ENCODE measurements around the gene BFSP2.

The BFSP2 gene

GRCh38 chr3:133400006-133400515 lies at the start of gene BFSP2:
Gene BFSP2, plus strand, starts transcription at chr3:133400056. Its CDS starts 28 bp downstream, at chr3:133400084.
- Histone ChIP-seq H3K4me1 (ENCODE audit: low read length) (peaks cover 5% of the 10 kb centered on the region), H3K9ac (ENCODE audit: low read length) (no peak within 1 kb of the TSS), H3K27ac (ENCODE audit: low read length) (no peak within 1 kb of the TSS), H3K9me2 (replicated peaks; ENCODE audit: insufficient read depth, low read length) (no peaks in the 10 kb centered on the region), H3K9me3 (replicated peaks; ENCODE audit: insufficient read depth, low read length) (no peaks in the 10 kb centered on the region), H2AFZ (ENCODE audit: low read length) (no peak within 1 kb of the TSS), H3K27me3 (replicated peaks; ENCODE audit: insufficient read depth, low read length) (no peaks in the 10 kb centered on the region), H3K4me3 (ENCODE audit: low read length) (no peak within 1 kb of the TSS), H3K36me3 (replicated peaks; ENCODE audit: insufficient read depth, low read length) (no peaks in the 10 kb centered on the region), H3F3A (ENCODE audit: insufficient read depth, low read length) (no peaks in the 10 kb centered on the region), H3K79me2 (ENCODE audit: low read length) (no peaks in the 10 kb centered on the region), H4K20me1 (ENCODE audit: insufficient read depth, low read length) (no peaks in the 10 kb centered on the region), H3K4me2 (ENCODE audit: low read depth, low read length) (no peak within 1 kb of the TSS)
- TF ChIP-seq EZH2 (optimal IDR thresholded peaks at IDR 0.05; ENCODE audit: low read depth, low read length): no peak
- TF ChIP-seq CTCF (IDR thresholded peaks at IDR 0.05; ENCODE audit: low read length): no peak
- TF ChIP-seq EZH2phosphoT487 (IDR thresholded peaks at IDR 0.05; ENCODE audit: low read length): no peak
- no peak for DNase-seq

- Histone ChIP-seq H2AFZ (ENCODE audit: low read length) (no peak overlapping the region), H4K20me1 (ENCODE audit: insufficient read depth, low read length) (no peaks in the 10 kb centered on the region), H3K4me2 (ENCODE audit: low read depth, low read length) (no peak overlapping the region), H3F3A (ENCODE audit: insufficient read depth, low read length) (no peaks in the 10 kb centered on the region), H3K27me3 (replicated peaks; ENCODE audit: insufficient read depth, low read length) (no peaks in the 10 kb centered on the region), H3K9me2 (replicated peaks; ENCODE audit: insufficient read depth, low read length) (no peaks in the 10 kb centered on the region), H3K79me2 (ENCODE audit: low read length) (no peaks in the 10 kb centered on the region), H3K27ac (ENCODE audit: low read length) (no peak overlapping the region), H3K4me1 (ENCODE audit: low read length) (no peaks in the 10 kb centered on the region), H3K36me3 (replicated peaks; ENCODE audit: insufficient read depth, low read length) (no peaks in the 10 kb centered on the region), H3K9me3 (replicated peaks; ENCODE audit: insufficient read depth, low read length) (no peaks in the 10 kb centered on the region), H3K4me3 (ENCODE audit: low read length) (no peak overlapping the region), H3K9ac (ENCODE audit: low read length) (no peak overlapping the region)
- TF ChIP-seq EZH2 (optimal IDR thresholded peaks at IDR 0.05; ENCODE audit: low read depth, low read length): no peak
- no peak for TF ChIP-seq CTCF (IDR thresholded peaks at IDR 0.05; ENCODE audit: low read length)
- no peak for TF ChIP-seq EZH2phosphoT487 (IDR thresholded peaks at IDR 0.05; ENCODE audit: low read length)
- DNase-seq: no peak
These were observed 45.1 kb upstream of the BFSP2 start for GRCh38 chr3:133354721-133355120.

GRCh38 chr3:133360476-133360875 lies 39.4 kb upstream of the BFSP2 start:
- Histone ChIP-seq H4K20me1 (ENCODE audit: insufficient read depth, low read length) (no peaks in the 10 kb centered on the region), H3K9ac (ENCODE audit: low read length) (no peak overlapping the region), H3K9me2 (replicated peaks; ENCODE audit: insufficient read depth, low read length) (no peaks in the 10 kb centered on the region), H3K27ac (ENCODE audit: low read length) (no peak overlapping the region), H3K4me3 (ENCODE audit: low read length) (no peak overlapping the region), H3K79me2 (ENCODE audit: low read length) (no peaks in the 10 kb centered on the region), H3K4me1 (ENCODE audit: low read length) (no peaks in the 10 kb centered on the region), H3K36me3 (replicated peaks; ENCODE audit: insufficient read depth, low read length) (no peaks in the 10 kb centered on the region), H2AFZ (ENCODE audit: low read length) (no peak overlapping the region), H3K9me3 (replicated peaks; ENCODE audit: insufficient read depth, low read length) (no peaks in the 10 kb centered on the region), H3K4me2 (ENCODE audit: low read depth, low read length) (no peak overlapping the region), H3K27me3 (replicated peaks; ENCODE audit: insufficient read depth, low read length) (no peaks in the 10 kb centered on the region), H3F3A (ENCODE audit: insufficient read depth, low read length) (no peaks in the 10 kb centered on the region)
- no peak for TF ChIP-seq CTCF (IDR thresholded peaks at IDR 0.05; ENCODE audit: low read length)
- no peak for TF ChIP-seq EZH2phosphoT487 (IDR thresholded peaks at IDR 0.05; ENCODE audit: low read length)
- no peak for TF ChIP-seq EZH2 (optimal IDR thresholded peaks at IDR 0.05; ENCODE audit: low read depth, low read length)
- DNase-seq: no peak

All from MM.1S (cell line).